ENCODE data around the gene PTPN23. TPM values are rescaled to one million over a fixed set of nuclear protein-coding genes. Genes with fewer than 3 reads are reported as not detected.

PTPN23 gene
- total RNA-seq, 1 donor from 2014 or later, result 71.4 TPM

GRCh38 chr3:47434849-47435248, 54.0 kb downstream of the PTPN23 start:
- no peak for DNase-seq (ENCODE audit: low spot score, unreplicated experiment)
- Mint-ChIP-seq H3K27me3 (no peaks in the 10 kb centered on the region), H3K36me3 (ENCODE audit: insufficient read depth) (peaks cover 27% of the 10 kb centered on the region), H3K27ac (peak overlapping the region; percentile 49), H3K4me1 (ENCODE audit: low read depth) (no peaks in the 10 kb centered on the region), H3K9me3 (ENCODE audit: low read depth) (no peaks in the 10 kb centered on the region), H3K4me3 (ENCODE audit: low read depth) (no peak overlapping the region)
- no peak for TF ChIP-seq CTCF (IDR thresholded peaks at IDR 0.05; ENCODE audit: unreplicated experiment)

- no peak overlapping the region for H3K27ac Mint-ChIP-seq
- H3K4me3 Mint-ChIP-seq (ENCODE audit: low read depth), result no peak overlapping the region
- H3K4me1 Mint-ChIP-seq (ENCODE audit: low read depth), result no peaks in the 10 kb centered on the region
- H3K36me3 Mint-ChIP-seq (ENCODE audit: insufficient read depth), result peaks cover 27% of the 10 kb centered on the region
- no peak for DNase-seq (ENCODE audit: low spot score, unreplicated experiment)
- no peak for TF ChIP-seq CTCF (IDR thresholded peaks at IDR 0.05; ENCODE audit: unreplicated experiment)
- H3K9me3 Mint-ChIP-seq (ENCODE audit: low read depth), result no peaks in the 10 kb centered on the region
- H3K27me3 Mint-ChIP-seq, result no peaks in the 10 kb centered on the region
Observed at GRCh38 chr3:47436180-47436579, 55.4 kb downstream of the PTPN23 start.

GRCh38 chr3:47440131-47440530, 59.3 kb downstream of the PTPN23 start:
- no peak overlapping the region for H3K4me3 Mint-ChIP-seq (ENCODE audit: low read depth)

GRCh38 chr3:47441796-47442551, 61.2 kb downstream of the PTPN23 start:
- peak overlapping the region; percentile 85 for H3K27ac Mint-ChIP-seq
- H3K4me1 Mint-ChIP-seq (ENCODE audit: low read depth), result peaks cover 20% of the 10 kb centered on the region
- no peak for DNase-seq (ENCODE audit: low spot score, unreplicated experiment)
- H3K27me3 Mint-ChIP-seq, result no peaks in the 10 kb centered on the region
- peaks cover 23% of the 10 kb centered on the region for H3K36me3 Mint-ChIP-seq (ENCODE audit: insufficient read depth)
- H3K4me3 Mint-ChIP-seq (ENCODE audit: low read depth), result no peak overlapping the region
- TF ChIP-seq CTCF (IDR thresholded peaks at IDR 0.05; ENCODE audit: unreplicated experiment), result no peak
- H3K9me3 Mint-ChIP-seq (ENCODE audit: low read depth), result no peaks in the 10 kb centered on the region

More at GRCh38 chr3:47440131-47440530, 59.3 kb downstream of the PTPN23 start:
- Mint-ChIP-seq H3K27me3 (no peaks in the 10 kb centered on the region), H3K36me3 (ENCODE audit: insufficient read depth) (peaks cover 21% of the 10 kb centered on the region), H3K9me3 (ENCODE audit: low read depth) (no peaks in the 10 kb centered on the region), H3K4me1 (ENCODE audit: low read depth) (peaks cover 20% of the 10 kb centered on the region), H3K27ac (no peak overlapping the region)
- DNase-seq (ENCODE audit: low spot score, unreplicated experiment), result no peak
- TF ChIP-seq CTCF (IDR thresholded peaks at IDR 0.05; ENCODE audit: unreplicated experiment), result peak; percentile 28

- peaks cover 6% of the 10 kb centered on the region for H3K9me3 Mint-ChIP-seq (ENCODE audit: low read depth)
- H3K27me3 Mint-ChIP-seq, result no peaks in the 10 kb centered on the region
- TF ChIP-seq CTCF (IDR thresholded peaks at IDR 0.05; ENCODE audit: unreplicated experiment), result no peak
- H3K27ac Mint-ChIP-seq, result peak overlapping the region; percentile 94
- peaks cover 20% of the 10 kb centered on the region for H3K4me1 Mint-ChIP-seq (ENCODE audit: low read depth)
- no peak for DNase-seq (ENCODE audit: low spot score, unreplicated experiment)
- H3K4me3 Mint-ChIP-seq (ENCODE audit: low read depth), result no peak overlapping the region
- peaks cover 20% of the 10 kb centered on the region for H3K36me3 Mint-ChIP-seq (ENCODE audit: insufficient read depth)
Observed at GRCh38 chr3:47443611-47443995, 62.8 kb downstream of the PTPN23 start.

All from progenitor cell of endocrine pancreas (in vitro differentiated cells).